Ishikawa (cell line): Measurements from ENCODE around the gene ASIP.

ENCODE experiments used
- CEBPB ChIP-seq: IDR thresholded peaks from 2 replicates; pipeline ENCODE4 v1.6.1; 2012
- CREB1 ChIP-seq: IDR thresholded peaks from 2 replicates; pipeline ENCODE4 v1.6.1; 2012; ENCODE audit warnings: low read depth
- EGR1 ChIP-seq: IDR thresholded peaks from 2 replicates; pipeline ENCODE4 v1.6.1; 2012
- EP300 ChIP-seq: IDR thresholded peaks from 2 replicates; pipeline ENCODE4 v1.6.1; 2012; ENCODE audit warnings: borderline replicate concordance
- FOXM1 ChIP-seq: IDR thresholded peaks from 2 replicates; pipeline ENCODE4 v1.6.1; 2012; ENCODE audit warnings: low read depth, borderline replicate concordance
- NFIC ChIP-seq: IDR thresholded peaks from 2 replicates; pipeline ENCODE4 v1.6.1; 2012
- RAD21 ChIP-seq: IDR thresholded peaks from 2 replicates; pipeline ENCODE4 v1.6.1; 2012; ENCODE audit warnings: low read depth
- TCF12 ChIP-seq: IDR thresholded peaks from 2 replicates; pipeline ENCODE4 v1.6.1; 2012; ENCODE audit warnings: low read depth
- TEAD4 ChIP-seq: IDR thresholded peaks from 2 replicates; pipeline ENCODE4 v1.6.1; 2012
- YY1 ChIP-seq: IDR thresholded peaks from 2 replicates; pipeline ENCODE4 v1.6.1; 2012; ENCODE audit warnings: low read depth
- ZBTB7A ChIP-seq: IDR thresholded peaks from 2 replicates; pipeline ENCODE4 v1.6.1; 2012; ENCODE audit warnings: low read depth

- TF ChIP-seq TEAD4 (no peak), EGR1 (no peak), RAD21 (no peak), CREB1 (no peak), FOXM1 (no peak), EP300 (no peak), YY1 (no peak), NFIC (no peak), CEBPB (no peak), TCF12 (no peak), ZBTB7A (no peak)
These were observed 1.7 kb downstream of the ASIP start for GRCh38 chr20:34242879-34243278.
